CD1c-positive myeloid dendritic cell (primary cell): ENCODE measurements around the gene PCBD1.

Source experiments
- DNase-seq: peaks from one replicate; pipeline ENCODE4 v3.0.0-alpha.2; 2016; ENCODE audit errors: extremely low spot score

The PCBD1 gene

DNA sequence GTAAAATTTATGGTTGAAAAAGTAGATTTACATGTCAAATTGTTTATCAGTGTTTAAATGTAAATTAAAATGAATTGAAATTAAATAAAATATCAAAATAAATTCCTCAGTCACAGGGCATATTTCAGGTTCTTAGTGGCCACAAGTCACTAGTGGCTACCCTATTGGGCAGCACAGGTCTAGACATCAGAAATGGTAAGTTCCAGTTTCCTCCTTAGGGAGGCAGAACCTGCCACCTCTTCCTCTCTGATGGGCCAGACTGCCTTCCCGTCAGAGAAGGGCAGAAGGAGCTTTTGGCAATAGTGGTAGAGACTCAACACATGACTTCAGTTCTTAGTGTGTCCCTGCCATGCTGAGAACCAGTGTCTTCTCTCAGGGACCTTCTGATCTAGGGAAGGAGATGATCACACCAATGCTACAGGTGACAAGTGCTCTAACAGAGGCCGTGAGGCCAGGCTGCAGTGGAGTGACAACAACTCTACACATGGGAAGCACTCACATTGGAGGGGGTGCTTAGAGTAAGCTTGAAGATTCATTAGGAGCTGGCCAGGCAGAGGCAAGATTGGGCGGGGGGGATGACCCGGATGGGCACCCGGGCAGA, 14.4 kb upstream of the PCBD1 start:
- DNase-seq: no peak

DNA sequence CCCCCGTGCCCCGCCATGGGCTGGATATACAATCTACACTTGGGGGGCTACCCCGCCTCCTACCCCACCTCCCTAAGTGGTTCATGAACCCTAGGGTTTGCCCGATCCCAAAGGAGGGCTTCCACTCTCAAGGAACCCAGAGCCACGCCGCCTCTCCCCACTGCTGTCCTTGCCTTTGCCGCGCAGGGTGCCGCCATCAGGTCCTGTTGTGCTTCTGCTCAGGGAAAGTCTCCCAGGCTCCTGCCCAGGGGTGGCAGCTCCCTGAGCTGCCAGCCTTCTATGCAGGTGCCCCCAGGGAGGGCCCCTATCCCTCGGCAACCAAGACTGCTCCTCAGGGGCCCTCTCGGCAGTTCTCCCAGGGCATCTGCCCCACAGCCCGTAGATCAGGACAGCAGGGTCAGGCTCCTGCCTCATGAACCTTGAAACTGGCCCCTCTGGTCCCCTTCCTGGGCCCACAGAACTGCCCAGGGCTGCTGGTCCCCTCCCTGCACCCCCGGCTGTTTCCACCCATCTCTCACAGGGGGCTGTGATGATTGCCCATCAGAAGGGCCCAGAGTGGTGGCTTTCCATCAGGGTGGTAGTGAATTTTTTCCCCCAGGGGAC, 13.0 kb upstream of the PCBD1 start:
- no peak for DNase-seq

DNA sequence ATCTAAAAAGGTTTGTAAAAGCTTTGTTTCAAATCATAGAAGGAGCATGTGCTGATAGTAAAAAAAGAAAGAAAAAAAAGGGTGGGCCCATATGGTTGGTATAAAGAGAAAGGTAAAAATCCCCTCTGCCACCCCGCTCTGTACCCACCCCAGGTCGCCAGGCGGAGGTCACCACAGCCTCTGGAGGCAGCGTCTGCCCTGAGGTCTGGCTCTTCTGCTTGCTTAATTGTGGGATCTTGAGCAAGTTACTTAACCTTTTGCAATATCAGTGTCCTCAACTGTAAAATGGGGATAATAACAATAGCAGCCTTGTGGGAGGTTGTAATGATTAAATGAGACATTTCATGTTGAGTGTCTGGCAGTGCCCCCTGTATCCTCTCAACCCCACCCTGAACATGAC, 10.7 kb upstream of the PCBD1 start:
- no peak for DNase-seq

DNA sequence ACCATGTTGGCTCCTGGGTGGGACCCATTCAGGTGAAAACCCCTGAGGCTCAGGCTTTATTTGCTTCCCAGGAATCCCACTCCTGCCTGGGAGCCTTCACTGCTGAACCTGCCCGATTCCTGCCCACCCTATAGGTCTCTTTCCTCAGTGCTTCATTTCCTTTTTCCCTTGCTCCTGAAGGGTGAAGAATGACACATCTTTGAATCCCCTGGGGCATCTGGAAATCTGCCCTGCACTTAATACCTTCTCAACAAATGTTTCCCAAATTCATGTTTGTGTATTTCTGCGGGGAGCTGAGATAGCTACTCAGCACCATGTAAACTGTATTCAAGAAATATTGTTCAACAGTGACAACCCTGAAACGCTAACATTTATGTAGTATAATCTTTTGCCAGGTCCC, 10.3 kb upstream of the PCBD1 start:
- DNase-seq: no peak

DNA sequence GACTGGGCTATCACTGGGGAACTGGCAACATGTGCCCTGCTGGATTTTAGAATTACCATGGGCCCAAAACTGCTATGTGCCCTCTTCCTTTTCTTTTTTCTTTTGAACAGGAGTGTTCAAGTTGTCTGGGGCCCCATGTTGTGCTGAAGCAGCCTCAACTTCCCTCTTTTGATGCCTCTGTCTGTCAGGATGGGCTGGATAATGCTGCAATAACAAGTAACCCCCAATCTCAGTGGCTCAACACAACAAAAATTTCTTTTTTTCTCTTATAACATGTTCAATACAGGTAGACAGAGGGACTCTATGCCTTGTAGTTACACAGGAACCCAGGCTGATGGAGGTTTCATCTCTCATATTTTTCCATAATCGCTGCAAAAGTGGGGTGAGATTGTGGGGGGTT, 8.2 kb upstream of the PCBD1 start:
- DNase-seq: no peak

DNA sequence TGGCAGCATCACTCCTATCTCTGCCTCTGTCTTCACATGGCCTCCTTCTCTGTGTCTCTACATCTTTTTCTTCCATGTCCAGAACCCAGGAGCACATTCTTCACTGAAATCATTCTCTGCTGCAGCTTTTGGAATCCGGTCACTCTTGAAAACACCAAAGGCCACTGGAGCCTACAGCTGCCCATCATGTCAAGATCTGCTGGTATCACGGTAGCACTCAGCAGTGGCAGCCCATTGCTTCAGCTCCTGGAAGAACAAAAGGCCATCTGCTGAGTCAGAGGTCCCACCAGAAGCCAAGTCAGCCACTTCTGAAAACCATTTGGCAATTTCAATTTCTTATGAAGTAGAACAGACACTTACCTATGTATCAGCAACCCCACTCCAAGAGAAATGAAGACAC, 6.1 kb upstream of the PCBD1 start:
- DNase-seq: no peak

DNA sequence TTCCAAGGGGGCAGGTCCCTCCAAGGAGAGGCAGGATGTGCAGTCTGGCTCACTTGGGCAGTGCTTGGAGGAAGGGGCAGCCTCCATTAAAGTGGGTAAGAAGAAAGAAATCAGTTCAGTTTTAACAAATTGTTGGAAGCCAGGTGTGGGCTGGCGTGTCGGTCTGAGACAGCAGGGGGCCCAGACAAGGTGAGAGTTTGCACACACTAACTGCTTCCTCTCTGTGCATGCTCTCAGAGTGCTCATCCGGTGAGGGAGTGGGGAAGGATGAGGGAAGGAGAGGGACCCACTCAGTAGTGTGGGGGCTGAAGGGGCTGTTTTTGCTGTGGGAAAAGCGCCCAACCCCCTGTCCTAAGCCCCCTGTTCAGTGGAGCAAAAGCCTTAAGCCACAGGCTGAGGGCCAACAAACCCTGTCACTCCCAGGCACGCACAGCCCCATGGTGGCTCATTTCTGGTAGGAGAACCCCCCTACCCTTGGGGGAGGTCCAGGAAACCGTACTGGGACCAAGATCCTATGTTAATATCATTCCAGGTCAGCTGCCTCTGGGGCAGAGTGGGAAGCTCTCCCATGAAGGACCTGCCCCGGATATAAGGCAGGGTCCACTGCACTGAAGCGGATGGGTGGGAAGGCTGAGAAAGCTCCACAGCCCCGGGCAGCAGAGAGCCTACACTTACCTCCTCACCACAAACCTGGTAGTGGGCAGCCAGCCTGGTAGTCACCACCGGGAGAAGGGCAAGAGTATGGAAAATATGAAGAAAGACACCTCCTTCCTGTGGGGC, 5.1 kb upstream of the PCBD1 start:
- no peak for DNase-seq

DNA sequence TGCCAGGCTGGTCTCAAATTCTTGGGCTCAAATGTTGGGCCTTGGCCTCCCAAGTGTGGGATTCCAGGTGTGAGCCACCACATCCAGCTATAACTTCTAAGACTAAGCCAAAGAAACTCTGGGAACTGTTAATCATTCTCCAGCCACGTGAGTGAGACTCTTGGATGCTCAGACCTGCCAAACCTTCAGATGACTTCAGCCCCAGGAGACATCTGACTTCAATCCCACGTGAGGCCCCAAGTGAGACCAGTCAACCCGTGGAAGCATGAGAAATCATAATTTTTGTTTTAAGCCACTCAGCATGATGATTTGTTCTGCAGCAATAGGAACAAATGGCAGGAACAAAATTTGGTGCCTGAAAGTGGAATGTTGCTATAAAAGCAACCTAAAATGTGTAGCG, 4.3 kb upstream of the PCBD1 start:
- no peak for DNase-seq

DNA sequence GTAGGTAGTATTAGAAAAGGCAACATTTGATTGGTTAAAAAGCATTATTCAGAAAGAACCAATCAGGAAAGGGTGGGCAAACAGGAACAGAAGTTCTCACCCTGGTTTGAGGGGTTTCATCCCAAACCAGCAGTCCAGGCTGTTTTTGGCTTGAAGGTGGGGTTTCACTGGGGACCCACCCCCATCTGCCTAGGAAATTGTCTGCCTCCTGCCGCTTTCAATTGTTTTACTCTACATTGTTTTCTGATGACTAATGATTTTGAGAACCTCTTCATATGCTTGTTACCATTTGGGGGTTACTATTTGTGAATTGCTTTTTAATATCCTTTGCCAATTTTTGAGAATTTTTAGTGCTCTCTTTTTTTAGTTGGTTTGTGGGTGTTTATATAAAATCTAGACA, 3.3 kb upstream of the PCBD1 start:
- no peak for DNase-seq

DNA sequence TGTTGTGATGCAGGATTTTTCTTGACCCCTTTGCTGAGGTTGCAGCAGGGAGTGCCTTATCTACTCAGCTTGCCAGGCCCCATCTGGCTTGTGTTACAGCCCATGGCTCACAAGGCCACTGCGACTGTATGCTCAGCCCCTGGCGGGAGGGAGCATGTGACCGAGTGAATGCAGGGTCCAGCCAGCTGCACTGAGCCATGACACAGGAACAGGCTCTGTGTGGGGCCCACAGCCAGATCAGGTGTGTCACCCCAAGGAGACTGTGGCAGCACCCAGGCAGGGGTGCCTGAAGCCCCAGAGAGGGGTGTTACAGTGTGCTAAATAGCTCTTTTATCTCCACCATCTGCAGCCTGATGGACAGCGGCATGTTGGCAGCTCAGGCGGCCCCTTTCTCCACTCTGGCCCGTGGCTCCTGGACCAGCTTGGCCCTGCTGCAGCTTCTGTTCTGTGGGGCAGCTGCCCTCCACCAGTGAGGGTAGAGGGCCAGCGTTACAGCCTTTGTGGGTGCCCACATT, 2.6 kb upstream of the PCBD1 start:
- DNase-seq: no peak

DNA sequence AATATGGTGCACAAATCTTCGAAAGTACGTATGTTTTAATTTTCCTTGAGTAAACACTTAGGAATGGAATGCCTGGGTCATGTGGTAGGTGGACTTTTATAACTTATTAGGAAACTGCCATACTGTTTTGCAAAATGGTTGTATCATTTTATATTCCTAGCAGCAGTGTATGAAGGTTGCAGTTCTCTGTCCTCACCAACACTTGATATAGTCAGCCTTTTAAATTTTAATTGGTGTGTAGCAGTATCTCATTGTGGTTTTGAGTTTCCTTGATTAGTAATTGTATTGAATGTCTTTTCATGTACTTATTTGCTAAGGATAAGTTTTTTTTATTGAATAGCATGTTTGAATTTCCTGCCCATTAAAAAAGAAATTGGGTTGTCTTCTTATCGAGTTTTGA, 926 bp upstream of the PCBD1 start:
- DNase-seq: no peak

DNA sequence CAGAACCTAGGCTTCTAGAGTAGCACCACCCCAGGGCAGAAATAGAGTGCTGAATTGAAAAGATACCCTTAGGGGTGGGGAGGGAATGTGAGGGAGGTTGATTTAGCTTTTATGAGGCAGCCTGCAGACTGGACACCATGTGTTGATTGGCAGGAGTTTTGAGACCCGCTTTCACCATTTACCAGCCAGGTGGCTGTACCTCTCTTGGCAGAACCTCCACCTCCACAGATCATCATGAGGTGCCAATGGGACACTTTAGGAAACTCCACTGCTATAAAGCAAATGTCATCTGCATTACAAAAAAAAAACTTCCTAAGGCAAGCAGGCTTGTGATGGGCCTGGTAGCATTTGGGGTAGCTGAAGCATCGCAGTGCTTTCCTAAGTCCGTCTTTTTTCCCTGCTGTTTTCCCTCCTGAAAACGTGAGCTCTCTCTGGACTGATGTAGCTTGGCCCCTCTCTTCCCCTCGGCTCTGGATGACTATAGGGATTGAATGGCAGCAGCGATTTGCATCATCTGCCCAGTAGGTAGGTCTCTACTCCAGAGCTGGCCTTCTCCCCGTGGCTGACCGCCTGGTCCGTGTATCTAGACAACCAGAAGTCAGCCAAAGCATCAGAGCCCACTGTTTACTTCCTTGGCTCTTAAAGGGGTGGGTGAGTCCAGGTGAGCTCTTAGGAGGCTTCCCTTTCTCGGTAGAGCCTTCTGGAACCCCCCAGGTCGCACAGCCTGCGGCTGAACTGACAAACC, 1.3 kb downstream of the PCBD1 start:
- DNase-seq: no peak

DNA sequence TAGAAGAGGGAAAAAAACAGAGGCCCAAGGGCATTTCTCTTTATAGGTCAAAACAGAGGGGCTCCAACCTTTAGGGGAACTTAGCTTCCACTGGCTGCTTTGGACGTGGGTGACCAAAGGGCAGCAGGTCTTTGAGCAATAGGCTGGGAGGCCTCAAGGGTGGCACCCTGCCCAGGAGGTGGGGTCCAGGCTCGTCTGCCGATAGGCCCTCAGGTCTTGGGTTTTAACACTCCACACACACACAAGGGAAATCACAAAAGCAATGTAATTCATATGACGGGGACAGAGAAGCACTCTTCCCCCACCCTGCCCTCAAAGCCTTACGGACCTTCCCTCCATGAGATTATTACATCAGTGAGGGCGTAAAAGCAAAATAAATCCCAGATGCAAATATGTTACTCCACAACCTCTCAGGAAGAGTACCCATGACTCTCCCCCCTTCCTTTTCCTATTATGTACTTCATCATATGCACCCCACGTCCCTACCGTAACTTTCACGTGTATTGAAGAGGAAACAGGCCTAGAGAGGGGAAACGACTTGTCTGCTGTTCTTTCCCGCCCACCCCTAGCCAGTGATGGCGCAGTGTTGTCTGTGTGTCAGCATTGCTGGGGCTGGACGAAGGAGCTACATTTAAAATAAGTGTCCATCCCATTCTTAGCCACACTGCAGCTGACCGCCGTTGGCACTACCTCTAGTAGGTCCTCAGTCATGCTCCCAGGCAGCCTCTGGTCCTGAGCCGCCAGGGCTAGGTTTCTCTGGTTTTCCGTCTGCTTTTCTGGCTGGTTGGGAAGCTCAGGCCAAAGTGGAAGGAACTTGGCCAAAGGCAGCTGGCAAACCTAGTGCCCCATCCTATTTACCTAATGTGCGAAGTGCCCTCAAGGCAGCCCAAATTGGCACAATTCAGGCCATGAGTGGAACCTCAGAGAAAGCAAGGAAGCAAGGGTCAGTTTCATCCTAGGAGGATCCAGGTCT, 2.1 kb downstream of the PCBD1 start:
- peak; percentile 79 for DNase-seq

DNA sequence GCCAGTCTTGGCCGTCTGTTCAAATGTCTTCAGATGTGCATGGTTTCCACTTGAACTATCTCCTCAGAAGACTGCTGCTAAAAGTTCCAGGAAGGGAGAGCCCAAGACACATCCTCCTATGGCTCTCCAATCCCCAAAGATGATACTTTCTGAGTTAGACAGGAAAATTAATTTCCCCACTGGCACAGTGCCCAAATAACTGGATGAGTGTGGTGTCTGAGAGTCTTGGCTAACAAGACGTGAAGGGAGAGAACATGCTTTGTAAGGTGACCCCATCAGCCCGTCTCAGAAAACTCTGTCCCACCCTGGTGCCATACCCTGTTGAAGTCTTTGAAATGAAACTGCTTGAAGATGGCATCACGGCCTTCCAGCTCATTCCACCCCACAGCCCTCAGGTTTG, 2.9 kb downstream of the PCBD1 start:
- no peak for DNase-seq

DNA sequence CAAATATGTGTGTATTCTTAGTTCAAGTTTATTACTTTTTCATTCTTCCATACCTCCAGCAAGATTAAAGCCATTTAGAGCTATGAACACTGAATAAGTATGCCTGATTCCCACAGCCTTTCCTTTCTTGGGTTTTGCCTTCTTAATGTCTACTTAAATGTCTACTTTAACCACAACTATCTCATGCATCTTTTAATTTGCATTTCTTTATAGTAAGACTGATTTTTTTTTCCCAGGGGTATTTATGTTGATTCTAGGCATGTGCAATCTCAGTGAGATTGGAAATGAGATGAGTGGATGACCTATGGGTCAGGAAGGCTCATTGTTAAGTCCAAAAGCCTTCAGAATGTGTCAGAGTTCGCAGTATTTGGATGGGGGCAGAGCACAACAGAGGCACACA, 3.6 kb downstream of the PCBD1 start:
- DNase-seq: no peak

DNA sequence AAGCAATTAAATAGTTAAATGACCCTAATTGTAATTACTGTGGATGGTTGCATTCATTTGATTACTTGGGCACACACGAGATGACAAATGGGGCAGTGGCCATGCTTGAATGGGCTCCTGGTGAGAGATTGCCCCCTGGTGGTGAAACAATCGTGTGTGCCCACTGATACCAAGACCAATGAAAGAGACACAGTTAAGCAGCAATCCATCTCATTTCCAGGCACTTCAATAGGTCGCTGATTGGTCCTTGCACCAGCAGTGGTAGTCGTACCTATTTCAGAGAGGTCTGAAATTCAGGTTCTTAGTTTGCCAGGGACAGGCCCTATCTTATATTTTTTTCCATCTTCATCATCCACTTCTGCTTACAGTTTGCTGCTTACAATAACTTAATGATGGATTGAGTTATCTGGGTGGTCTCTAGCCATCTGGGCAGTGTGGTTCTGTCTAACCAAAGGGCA, 8.3 kb downstream of the PCBD1 start:
- peak; percentile 86 for DNase-seq

DNA sequence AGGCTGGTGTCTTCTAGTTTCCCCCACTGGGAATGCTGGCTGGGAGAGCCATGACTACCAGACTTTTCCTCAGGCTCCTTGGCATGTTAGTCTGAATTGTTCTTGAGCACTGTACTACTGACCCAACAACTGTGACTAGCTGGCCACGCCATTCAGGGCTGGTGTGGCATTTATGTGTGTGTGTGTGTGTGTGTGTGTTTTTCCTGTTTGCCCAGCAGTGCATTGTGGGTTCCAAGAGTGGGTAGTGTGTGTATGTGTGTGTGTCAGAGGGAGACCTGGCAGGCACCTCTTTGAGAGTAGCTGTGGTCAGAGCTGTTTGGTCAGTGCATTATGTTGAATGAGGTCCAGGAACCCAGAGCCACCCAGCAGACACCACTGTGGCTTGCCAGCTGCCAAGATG, 9.2 kb downstream of the PCBD1 start:
- DNase-seq: no peak

DNA sequence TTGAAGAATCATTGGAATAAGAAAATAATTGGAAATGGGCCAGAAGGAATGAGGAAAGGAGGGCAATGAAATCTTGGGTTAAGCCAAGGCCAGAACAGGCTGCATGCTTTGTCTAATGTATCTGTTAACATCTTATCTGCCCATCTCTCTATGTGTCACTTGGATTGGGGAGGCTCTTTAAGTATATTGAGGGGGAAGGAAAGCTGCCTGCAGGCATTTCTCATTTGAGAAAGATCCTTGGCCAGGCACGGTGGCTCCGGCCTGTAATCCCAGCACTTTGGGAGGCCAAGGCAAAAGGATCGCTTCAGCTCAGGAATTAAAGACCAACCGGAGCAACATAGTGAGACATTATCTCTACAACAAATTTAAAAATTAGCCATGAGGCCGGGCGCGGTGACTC, 14.3 kb downstream of the PCBD1 start:
- no peak for DNase-seq

DNA sequence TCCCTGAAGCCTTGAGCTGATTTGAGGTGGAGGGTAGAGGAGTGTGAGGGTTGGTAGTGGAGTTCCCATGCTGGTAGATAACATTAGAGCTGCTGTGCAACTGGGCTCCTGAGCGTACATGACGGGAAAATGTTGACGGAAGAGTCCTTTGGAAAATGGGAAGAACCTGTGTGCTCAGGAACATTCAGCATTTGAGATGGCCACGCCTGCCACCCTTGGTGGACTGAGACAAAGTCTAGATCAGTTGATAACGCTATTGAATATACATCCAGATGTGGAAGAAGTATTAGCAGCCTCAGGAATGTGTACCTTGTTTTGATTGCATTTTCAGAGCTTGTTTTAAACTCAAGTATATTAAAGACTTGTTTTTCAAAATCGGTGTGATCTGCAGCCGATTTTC, 16.1 kb downstream of the PCBD1 start:
- no peak for DNase-seq

DNA sequence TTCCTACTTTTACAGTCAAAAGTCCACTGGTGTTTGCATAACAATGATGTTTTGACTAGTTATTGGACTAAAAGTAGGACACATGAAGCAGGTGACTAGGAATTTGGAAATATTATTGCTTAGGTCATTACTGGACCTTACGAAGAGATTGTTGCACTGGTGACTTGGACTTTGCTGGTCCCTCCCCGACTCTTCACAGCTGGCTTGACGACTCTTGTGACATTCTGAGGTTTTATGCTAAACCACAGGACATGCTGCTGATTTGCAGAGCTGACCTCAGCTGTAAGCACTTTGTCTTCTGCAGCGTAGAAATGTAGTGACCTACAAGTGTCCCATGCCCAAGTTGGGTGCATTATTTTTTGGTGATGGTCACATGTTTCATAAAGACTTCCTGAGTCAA, 21.9 kb downstream of the PCBD1 start:
- peak; percentile 70 for DNase-seq

DNA sequence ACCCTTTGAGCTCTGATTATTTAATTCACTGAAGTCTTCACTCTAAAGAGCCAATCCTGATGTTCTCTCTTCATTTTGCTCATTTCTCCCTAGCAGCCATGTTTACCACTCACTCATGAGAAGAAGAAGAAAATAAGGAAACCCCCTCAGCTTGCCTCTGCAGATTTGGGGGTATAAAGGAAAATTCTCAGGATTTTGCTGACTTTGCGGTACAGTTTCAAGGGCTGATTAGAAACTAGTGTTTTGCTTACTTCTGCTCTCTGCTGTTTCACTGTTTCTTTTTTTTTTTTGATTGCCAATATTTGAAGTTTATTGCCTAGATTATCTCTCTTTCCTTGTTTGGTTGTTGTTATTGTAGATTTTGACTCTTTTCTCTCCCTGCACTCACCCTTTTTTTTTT, 23.4 kb downstream of the PCBD1 start:
- no peak for DNase-seq
